Measurements from ENCODE around the gene MN1.

The MN1 gene

GRCh38 chr22:27786291-27786932, 15.1 kb downstream of the MN1 start:
- no peak for ATAC-seq
- no peak for TF ChIP-seq CSDC2 (CRISPR knock-in tag; IDR thresholded peaks at IDR 0.05)
- TF ChIP-seq ZFP30 (CRISPR knock-in tag; IDR thresholded peaks at IDR 0.05): no peak
- TF ChIP-seq SNAI2 (CRISPR knock-in tag; IDR thresholded peaks at IDR 0.05): no peak
- no peak for TF ChIP-seq OSR1 (CRISPR knock-in tag; IDR thresholded peaks at IDR 0.05)
- TF ChIP-seq TSHZ2 (CRISPR knock-in tag; IDR thresholded peaks at IDR 0.05): no peak
- no peak for TF ChIP-seq TOX (CRISPR knock-in tag; IDR thresholded peaks at IDR 0.05; ENCODE audit: borderline replicate concordance)
- TF ChIP-seq CREB5 (CRISPR knock-in tag; IDR thresholded peaks at IDR 0.05; ENCODE audit: low read depth): no peak
- TF ChIP-seq BACH2 (CRISPR knock-in tag; IDR thresholded peaks at IDR 0.05; ENCODE audit: borderline replicate concordance): no peak

DNA sequence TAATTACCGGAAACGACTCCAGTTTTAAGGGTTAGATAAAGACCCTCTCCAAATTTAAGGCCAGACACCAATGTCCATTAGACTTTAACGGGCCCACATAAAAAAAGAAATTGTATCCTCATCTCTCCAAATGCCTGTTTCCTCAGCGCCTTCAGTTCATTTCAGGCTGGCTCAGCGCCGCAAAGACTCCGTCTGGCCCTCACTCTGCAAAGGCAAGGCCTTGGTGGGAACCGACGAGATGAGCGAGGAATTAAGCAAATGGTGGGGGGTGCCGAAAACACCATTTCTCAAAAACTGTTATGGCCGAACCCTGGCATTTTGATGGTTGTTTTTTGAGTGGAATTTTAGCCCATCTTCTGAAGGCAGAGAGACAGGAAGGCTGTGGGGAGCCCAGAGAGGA, 15.7 kb downstream of the MN1 start:
- TF ChIP-seq SNAI2 (CRISPR knock-in tag; IDR thresholded peaks at IDR 0.05) (no peak), BACH2 (CRISPR knock-in tag; IDR thresholded peaks at IDR 0.05; ENCODE audit: borderline replicate concordance) (no peak), TOX (CRISPR knock-in tag; IDR thresholded peaks at IDR 0.05; ENCODE audit: borderline replicate concordance) (no peak), RARB (CRISPR knock-in tag; IDR thresholded peaks at IDR 0.05) (no peak), ZNF8 (CRISPR knock-in tag; IDR thresholded peaks at IDR 0.05) (no peak), GLIS3 (CRISPR knock-in tag; IDR thresholded peaks at IDR 0.05) (no peak), ZNF565 (CRISPR knock-in tag; conservative IDR thresholded peaks at IDR 0.05; ENCODE audit: low read depth) (no peak), CSDC2 (CRISPR knock-in tag; IDR thresholded peaks at IDR 0.05) (no peak), ZNF70 (CRISPR knock-in tag; IDR thresholded peaks at IDR 0.05) (no peak), CREB5 (CRISPR knock-in tag; IDR thresholded peaks at IDR 0.05; ENCODE audit: low read depth) (no peak), ZFP30 (CRISPR knock-in tag; IDR thresholded peaks at IDR 0.05) (no peak)
- TF ChIP-seq, protein P1, sequence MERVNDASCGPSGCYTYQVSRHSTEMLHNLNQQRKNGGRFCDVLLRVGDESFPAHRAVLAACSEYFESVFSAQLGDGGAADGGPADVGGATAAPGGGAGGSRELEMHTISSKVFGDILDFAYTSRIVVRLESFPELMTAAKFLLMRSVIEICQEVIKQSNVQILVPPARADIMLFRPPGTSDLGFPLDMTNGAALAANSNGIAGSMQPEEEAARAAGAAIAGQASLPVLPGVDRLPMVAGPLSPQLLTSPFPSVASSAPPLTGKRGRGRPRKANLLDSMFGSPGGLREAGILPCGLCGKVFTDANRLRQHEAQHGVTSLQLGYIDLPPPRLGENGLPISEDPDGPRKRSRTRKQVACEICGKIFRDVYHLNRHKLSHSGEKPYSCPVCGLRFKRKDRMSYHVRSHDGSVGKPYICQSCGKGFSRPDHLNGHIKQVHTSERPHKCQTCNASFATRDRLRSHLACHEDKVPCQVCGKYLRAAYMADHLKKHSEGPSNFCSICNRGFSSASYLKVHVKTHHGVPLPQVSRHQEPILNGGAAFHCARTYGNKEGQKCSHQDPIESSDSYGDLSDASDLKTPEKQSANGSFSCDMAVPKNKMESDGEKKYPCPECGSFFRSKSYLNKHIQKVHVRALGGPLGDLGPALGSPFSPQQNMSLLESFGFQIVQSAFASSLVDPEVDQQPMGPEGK (CRISPR knock-in tag; IDR thresholded peaks at IDR 0.05; ENCODE audit: borderline replicate concordance): no peak
- ATAC-seq: no peak

DNA sequence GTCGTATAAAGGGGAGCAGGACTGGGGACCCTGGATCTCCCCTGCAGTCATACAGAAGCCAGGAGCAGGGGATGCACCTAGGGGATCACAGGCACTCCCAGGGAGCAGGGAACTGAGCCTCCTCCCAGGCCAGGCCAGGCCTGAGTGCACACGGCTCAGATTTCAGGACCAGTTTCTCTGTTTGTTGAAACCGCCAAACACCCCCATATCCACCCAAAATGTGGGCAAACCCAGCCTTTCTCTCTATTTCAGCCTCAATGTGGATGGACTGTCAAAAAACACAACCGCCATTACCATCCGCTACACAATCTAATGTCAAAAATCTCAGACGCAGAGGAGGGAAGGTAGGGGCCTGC, 17.5 kb downstream of the MN1 start:
- TF ChIP-seq CSRNP3 (CRISPR knock-in tag; IDR thresholded peaks at IDR 0.05) (no peak), GLIS3 (CRISPR knock-in tag; IDR thresholded peaks at IDR 0.05) (no peak), ISL1 (CRISPR knock-in tag; IDR thresholded peaks at IDR 0.05) (no peak), RARB (CRISPR knock-in tag; IDR thresholded peaks at IDR 0.05) (no peak), ZNF70 (CRISPR knock-in tag; IDR thresholded peaks at IDR 0.05) (no peak), ZFP3 (CRISPR knock-in tag; IDR thresholded peaks at IDR 0.05) (no peak), ZNF8 (CRISPR knock-in tag; IDR thresholded peaks at IDR 0.05) (no peak), CSDC2 (CRISPR knock-in tag; IDR thresholded peaks at IDR 0.05) (no peak)
- ATAC-seq: no peak

DNA sequence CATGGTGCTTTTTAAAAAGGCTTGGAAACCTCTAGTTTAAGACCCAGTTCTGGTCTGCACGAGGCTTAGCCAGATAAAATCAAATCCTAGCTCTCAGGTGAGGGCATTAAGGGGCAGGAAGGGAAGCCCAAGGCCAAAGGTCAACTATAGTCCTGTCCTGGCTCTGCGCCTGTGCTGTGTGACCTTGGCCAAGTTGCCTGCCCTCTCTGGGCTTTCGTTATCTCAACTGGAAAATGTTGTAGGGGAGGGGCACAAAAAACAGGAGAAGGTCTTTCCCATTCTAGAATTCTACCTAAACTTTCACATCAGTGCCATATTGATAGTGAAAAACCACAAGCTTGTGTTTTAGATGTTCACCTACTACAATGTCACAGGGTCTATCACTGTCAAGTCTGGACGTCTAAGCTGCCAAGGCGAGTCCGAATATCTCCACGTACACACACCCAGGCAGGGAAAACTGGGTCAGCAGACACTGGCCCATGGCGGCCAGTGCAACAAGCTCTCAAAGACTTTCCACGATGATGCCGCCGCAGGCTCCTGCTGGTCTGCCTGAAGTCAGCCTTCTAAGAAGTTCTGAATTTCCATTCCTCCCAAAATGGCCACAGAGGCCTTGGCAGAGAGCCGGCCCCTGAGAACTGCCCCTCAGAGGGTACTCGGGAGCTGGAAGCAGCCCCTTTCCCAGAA, 18.0 kb downstream of the MN1 start:
- ATAC-seq: no peak
- no peak for TF ChIP-seq RARB (CRISPR knock-in tag; IDR thresholded peaks at IDR 0.05)
- TF ChIP-seq ZFP3 (CRISPR knock-in tag; IDR thresholded peaks at IDR 0.05): no peak
- no peak for TF ChIP-seq TCF4 (CRISPR knock-in tag; IDR thresholded peaks at IDR 0.05; ENCODE audit: borderline replicate concordance)
- no peak for TF ChIP-seq ZNF70 (CRISPR knock-in tag; IDR thresholded peaks at IDR 0.05)
- TF ChIP-seq ZC3H10 (CRISPR knock-in tag; IDR thresholded peaks at IDR 0.05): no peak
- no peak for TF ChIP-seq ISL1 (CRISPR knock-in tag; IDR thresholded peaks at IDR 0.05)
- TF ChIP-seq, protein P1 (CRISPR knock-in tag; IDR thresholded peaks at IDR 0.05; ENCODE audit: borderline replicate concordance): no peak
- no peak for TF ChIP-seq ZNF565 (CRISPR knock-in tag; conservative IDR thresholded peaks at IDR 0.05; ENCODE audit: low read depth)
- TF ChIP-seq CREB5 (CRISPR knock-in tag; IDR thresholded peaks at IDR 0.05; ENCODE audit: low read depth): no peak
- TF ChIP-seq ESRRG (CRISPR knock-in tag; IDR thresholded peaks at IDR 0.05): no peak
- TF ChIP-seq CSDC2 (CRISPR knock-in tag; IDR thresholded peaks at IDR 0.05): no peak

Measured in SK-N-SH treated with all-trans-retinoic acid at 6 μM for 48 hours (cell line).